HG02884 (cell line): Measurements from ENCODE around the gene TCF4.
"Not testable (repeated sequence)": the region's sequence is repeated elsewhere in the genome, so short reads cannot be mapped to it uniquely, and the experiment has no call there.

Experiments used
- ATAC-seq: cut with Tn5 transposase; IDR thresholded peaks from one replicate; pipeline ENCODE4 v1.9.1; 2021; ENCODE audit warnings: mild to moderate bottlenecking, moderate library complexity; ENCODE audit not compliant: unreplicated experiment

TCF4 gene

GRCh38 chr18:55479656-55480420, 108.2 kb downstream of the TCF4 start:
- no peak for ATAC-seq

GRCh38 chr18:55477860-55478581, 110.0 kb downstream of the TCF4 start:
- ATAC-seq: peak; percentile 27

DNA sequence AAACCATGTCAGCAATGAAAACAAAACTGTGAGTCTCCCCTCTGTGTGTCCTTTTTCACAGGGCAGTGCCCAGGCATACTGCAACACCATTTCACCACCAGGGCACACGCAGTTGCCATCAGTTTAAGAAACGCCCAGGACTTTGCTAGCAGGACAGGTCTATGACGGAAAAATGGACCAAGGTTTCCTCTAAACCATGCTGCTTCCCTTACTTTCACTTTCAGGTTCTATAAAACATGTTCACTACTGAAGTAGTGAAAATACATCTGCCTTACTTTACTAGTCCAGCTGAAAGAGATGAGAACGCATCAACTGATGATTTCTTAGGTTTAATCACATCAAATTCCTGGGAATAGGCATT, 110.5 kb downstream of the TCF4 start:
- ATAC-seq: peak; percentile 92

- no peak for ATAC-seq
Observed at GRCh38 chr18:55475916-55476315, 112.1 kb downstream of the TCF4 start.

- ATAC-seq: no peak
Observed at GRCh38 chr18:55475467-55475866, 112.5 kb downstream of the TCF4 start.

GRCh38 chr18:55473560-55473959, 114.4 kb downstream of the TCF4 start:
- no peak for ATAC-seq

DNA sequence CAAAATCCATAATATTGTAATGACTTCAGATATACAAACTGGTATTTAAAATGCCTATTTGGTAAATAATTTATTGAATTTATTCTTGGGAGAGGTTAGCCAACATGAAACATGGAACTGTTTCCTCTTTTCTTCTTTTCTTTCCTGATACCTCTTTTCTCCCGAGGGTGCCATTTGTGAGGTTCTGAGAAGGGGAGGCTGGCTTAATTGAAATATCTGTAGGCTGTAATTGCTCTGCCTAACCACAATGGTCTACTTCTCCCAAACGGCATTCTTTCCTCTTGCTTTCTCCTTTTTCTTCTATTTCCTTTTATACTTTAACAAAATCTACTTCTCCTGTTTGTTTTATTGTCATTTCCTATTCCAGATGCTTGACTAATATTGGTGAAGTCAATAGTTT, 114.9 kb downstream of the TCF4 start:
- no peak for ATAC-seq

DNA sequence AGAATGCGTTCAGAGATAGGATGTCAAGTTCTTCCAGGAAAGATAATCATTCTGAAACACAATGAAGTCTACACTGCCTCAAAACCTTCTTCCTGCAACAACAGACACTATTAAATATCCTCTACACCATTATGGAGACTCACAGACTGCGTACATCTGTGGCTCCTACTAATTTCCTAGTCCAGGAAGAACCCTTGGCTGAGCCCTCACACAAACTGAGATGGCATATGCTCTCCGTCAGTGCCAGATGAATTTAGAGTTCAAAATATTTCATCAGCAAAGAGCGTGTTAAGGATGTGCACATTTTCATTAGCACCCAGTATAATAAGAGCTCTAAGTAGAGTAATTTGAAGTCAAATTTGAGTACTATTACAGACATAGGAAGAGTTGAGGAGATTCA, 117.2 kb downstream of the TCF4 start:
- ATAC-seq: no peak

DNA sequence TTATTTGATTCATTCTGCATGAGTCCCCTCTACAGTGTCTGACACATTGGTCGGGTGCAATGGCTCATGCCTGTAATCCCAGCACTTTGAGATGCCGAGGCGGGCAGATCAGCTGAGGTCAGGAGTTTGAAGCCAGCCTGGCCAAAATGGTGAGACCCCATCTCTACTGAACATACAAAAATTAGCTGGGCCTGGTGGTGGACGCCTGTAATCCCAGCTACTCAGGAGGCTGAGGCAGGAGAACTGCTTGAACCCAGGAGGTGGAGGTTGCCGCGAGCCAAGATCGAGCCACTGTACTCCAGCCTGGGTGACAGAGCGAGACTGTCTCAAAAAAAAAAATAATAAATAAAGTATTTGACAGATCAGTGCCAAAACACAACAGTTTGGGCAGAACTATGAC, 118.9 kb downstream of the TCF4 start:
- not testable (repeated sequence) for ATAC-seq

DNA sequence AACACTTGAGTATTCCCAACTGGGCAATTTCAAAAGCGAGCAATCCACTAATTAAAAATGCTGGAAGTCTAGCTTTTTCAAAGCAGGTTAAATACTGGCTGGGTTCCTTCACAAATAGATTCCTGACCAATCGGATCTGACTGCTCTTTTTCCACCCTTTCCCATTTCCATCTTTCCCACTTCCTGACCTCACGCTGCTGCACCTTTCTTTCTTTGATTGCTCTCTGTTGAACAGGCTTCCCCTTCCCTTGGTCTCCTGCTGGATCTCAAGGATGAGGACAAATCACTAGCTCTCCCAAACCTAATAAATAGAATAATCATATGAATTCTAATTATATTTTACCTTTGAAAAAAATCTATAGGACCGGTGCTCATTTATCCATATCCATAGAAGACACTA, 121.2 kb downstream of the TCF4 start:
- no peak for ATAC-seq

GRCh38 chr18:55465313-55465712, 122.7 kb downstream of the TCF4 start:
- no peak for ATAC-seq

- ATAC-seq: no peak
Observed at GRCh38 chr18:55464581-55464980, 123.4 kb downstream of the TCF4 start.

- ATAC-seq: no peak
Observed at GRCh38 chr18:55462652-55463051, 125.3 kb downstream of the TCF4 start.

GRCh38 chr18:55461848-55462247, 126.1 kb downstream of the TCF4 start:
- ATAC-seq: no peak

GRCh38 chr18:55458456-55459203, 129.4 kb downstream of the TCF4 start:
- ATAC-seq: no peak

GRCh38 chr18:55457028-55457427, 131.0 kb downstream of the TCF4 start:
- no peak for ATAC-seq

DNA sequence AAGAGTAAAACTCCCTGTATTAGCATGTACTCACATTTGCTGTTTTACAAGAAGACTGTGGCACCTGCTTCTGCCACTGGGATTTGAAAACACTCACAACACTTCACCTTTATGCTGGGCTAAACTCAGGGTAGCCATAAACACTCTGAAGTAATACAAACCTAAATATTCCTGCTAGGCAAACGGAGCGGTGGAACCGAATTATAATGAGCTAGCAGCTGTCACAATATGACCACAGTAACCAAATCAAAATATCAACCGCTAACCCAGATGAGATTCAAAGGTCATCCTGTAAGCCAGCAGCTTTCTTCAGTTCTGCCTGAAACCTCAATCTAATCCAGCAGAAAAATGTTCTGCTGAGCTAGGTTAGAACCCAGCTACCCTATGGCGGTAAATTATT, 132.1 kb downstream of the TCF4 start:
- ATAC-seq: no peak

GRCh38 chr18:55453186-55453585, 134.8 kb downstream of the TCF4 start:
- no peak for ATAC-seq

DNA sequence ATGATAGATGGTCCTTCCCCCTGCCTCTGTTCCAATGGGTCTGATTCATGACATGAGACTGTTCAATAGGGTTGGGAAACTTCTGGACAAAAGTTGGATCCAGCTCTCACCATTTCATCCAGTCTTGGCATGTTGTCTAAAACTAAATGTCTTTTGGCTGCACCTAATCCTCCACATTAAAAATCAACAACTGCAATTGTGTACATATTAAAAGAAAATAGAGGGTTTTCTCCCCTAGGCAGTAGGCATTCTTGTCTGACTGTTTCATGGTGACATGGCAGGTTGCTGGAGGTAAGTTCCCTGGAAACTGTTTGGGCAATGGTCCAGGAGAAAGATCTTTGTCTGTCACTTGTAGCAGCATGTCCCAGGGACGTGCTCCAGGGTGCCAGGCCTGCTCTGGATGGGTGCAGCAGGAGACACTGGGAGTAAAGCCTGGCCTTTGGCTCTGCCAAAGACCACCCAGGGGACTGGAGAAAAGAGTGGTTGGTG, 135.8 kb downstream of the TCF4 start:
- no peak for ATAC-seq

DNA sequence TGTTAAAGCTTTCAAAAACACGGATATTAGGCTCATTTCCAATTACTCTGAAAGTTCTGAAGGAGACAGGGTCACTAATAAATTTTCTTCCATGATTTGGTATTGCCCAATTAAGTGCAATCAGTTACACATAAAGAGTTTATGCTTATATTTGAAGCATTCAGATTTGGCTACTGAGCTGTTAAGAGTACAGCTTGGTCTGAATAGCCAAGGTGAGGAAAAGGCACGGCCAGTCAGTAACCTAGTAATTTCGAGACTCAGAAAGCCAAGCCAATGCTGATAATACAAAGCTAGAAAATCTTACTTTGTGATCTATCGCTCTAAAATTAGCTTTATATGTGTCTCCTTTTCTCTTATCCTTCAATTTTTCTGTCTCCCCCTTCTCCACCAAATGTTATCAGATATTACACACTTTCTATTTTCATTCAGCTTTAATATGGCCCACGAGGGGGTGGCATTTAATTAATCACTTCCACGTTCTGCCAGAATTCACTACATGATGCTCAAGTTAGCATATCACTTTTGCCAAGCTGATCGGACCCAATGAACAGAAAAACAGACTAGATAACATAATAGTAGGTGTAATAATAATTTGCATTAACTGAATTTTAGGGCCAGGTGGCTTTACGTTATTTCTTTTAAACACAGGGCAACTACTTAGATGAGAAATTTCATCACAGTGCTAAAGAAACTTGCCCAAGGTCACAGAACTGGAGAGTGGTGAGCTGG, 138.4 kb downstream of the TCF4 start:
- ATAC-seq: no peak

DNA sequence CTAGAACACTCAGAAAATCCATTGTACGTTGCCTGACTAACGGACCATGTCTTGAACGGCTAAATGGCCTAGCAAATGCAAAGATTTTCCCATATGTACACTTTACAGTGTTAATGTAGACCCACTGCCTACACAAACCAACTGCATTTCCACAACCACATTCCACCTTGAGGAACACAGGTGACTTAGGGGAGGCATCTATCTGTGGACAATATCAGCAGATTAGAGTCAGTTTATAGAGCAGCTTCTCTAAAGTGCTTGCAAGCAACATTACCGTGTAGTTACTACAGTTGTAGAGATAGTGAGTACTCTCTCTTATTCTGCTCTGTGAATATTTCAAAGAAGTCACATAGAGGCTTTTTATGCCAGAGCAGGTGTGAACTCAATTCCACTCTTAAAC, 139.6 kb downstream of the TCF4 start:
- ATAC-seq: no peak
